Measurements from ENCODE around the gene OR52N1. TPM values are rescaled to one million over a fixed set of nuclear protein-coding genes. Genes with fewer than 3 reads are reported as not detected.

The OR52N1 gene
- total RNA-seq, 1 donor from 2014 or later: not detected

- Histone ChIP-seq H3K4me3 (ENCODE audit: low read length in 3 of 3) (no peak overlapping the region), H3K27me3 (ENCODE audit: control insufficient read depth in 3 of 3, insufficient read depth in 3 of 3, low read length in 3 of 3) (peaks cover 0 to 7% (median 5%) of the 10 kb centered on the region in 3 donors), H3K36me3 (ENCODE audit: control insufficient read depth in 3 of 3, insufficient read depth in 3 of 3, low read length in 3 of 3) (no peaks in the 10 kb centered on the region), H3K4me1 (ENCODE audit: control insufficient read depth in 3 of 3, insufficient read depth in 3 of 3, low read length in 3 of 3) (peaks cover 0 to 12% (median 5%) of the 10 kb centered on the region in 3 donors), H3K27ac (ENCODE audit: low read depth, low read length) (no peak overlapping the region), H3K9me3 (ENCODE audit: control insufficient read depth in 3 of 3, low read length in 3 of 3) (no peaks in the 10 kb centered on the region), H3K9ac (ENCODE audit: low read depth in 1 of 3, low read length in 3 of 3) (no peak overlapping the region)
These were observed 16.5 kb upstream of the OR52N1 start for GRCh38 chr11:5807580-5807979.

GRCh38 chr11:5803982-5804381 lies 12.9 kb upstream of the OR52N1 start:
- no peaks in the 10 kb centered on the region for H3K36me3 ChIP-seq (ENCODE audit: control insufficient read depth in 3 of 3, insufficient read depth in 3 of 3, low read length in 3 of 3)
- peaks cover 0 to 4% (median 4%) of the 10 kb centered on the region in 3 donors for H3K27me3 ChIP-seq (ENCODE audit: control insufficient read depth in 3 of 3, insufficient read depth in 3 of 3, low read length in 3 of 3)
- no peak overlapping the region for H3K4me3 ChIP-seq (ENCODE audit: low read length in 3 of 3)
- H3K27ac ChIP-seq (ENCODE audit: low read depth, low read length): no peak overlapping the region
- H3K4me1 ChIP-seq (ENCODE audit: control insufficient read depth in 3 of 3, insufficient read depth in 3 of 3, low read length in 3 of 3): peaks cover 0 to 8% (median 5%) of the 10 kb centered on the region in 3 donors
- no peaks in the 10 kb centered on the region for H3K9me3 ChIP-seq (ENCODE audit: control insufficient read depth in 3 of 3, low read length in 3 of 3)
- no peak overlapping the region for H3K9ac ChIP-seq (ENCODE audit: low read depth in 1 of 3, low read length in 3 of 3)

- H3K4me3 ChIP-seq (ENCODE audit: low read length in 3 of 3): no peak overlapping the region
- no peak overlapping the region for H3K9ac ChIP-seq (ENCODE audit: low read depth in 1 of 3, low read length in 3 of 3)
- H3K27ac ChIP-seq (ENCODE audit: low read depth, low read length): no peak overlapping the region
- no peaks in the 10 kb centered on the region for H3K9me3 ChIP-seq (ENCODE audit: control insufficient read depth in 3 of 3, low read length in 3 of 3)
- H3K36me3 ChIP-seq (ENCODE audit: control insufficient read depth in 3 of 3, insufficient read depth in 3 of 3, low read length in 3 of 3): no peaks in the 10 kb centered on the region
- H3K4me1 ChIP-seq (ENCODE audit: control insufficient read depth in 3 of 3, insufficient read depth in 3 of 3, low read length in 3 of 3): no peaks in the 10 kb centered on the region
- H3K27me3 ChIP-seq (ENCODE audit: control insufficient read depth in 3 of 3, insufficient read depth in 3 of 3, low read length in 3 of 3): no peaks in the 10 kb centered on the region
These were observed 5.5 kb upstream of the OR52N1 start for GRCh38 chr11:5796541-5796940.

- H3K9me3 ChIP-seq (ENCODE audit: control insufficient read depth in 3 of 3, low read length in 3 of 3): no peaks in the 10 kb centered on the region
- no peak within 1 kb of the TSS for H3K9ac ChIP-seq (ENCODE audit: low read depth in 1 of 3, low read length in 3 of 3)
- H3K27me3 ChIP-seq (ENCODE audit: control insufficient read depth in 3 of 3, insufficient read depth in 3 of 3, low read length in 3 of 3): no peaks in the 10 kb centered on the region
- H3K4me3 ChIP-seq (ENCODE audit: low read length in 3 of 3): no peak within 1 kb of the TSS
- no peaks in the 10 kb centered on the region for H3K4me1 ChIP-seq (ENCODE audit: control insufficient read depth in 3 of 3, insufficient read depth in 3 of 3, low read length in 3 of 3)
- no peaks in the 10 kb centered on the region for H3K36me3 ChIP-seq (ENCODE audit: control insufficient read depth in 3 of 3, insufficient read depth in 3 of 3, low read length in 3 of 3)
- no peak within 1 kb of the TSS for H3K27ac ChIP-seq (ENCODE audit: low read depth, low read length)
These were observed 7.8 kb downstream of the OR52N1 start, which contains the start of gene OR52N5 for GRCh38 chr11:5783255-5783654. OR52N5 (minus strand) TSS chr11:5783355; CDS start chr11:5778634, 4,721 bp downstream.

- Histone ChIP-seq H3K36me3 (ENCODE audit: control insufficient read depth in 3 of 3, insufficient read depth in 3 of 3, low read length in 3 of 3) (no peaks in the 10 kb centered on the region), H3K9me3 (ENCODE audit: control insufficient read depth in 3 of 3, low read length in 3 of 3) (no peaks in the 10 kb centered on the region), H3K9ac (ENCODE audit: low read depth in 1 of 3, low read length in 3 of 3) (no peak overlapping the region), H3K27me3 (ENCODE audit: control insufficient read depth in 3 of 3, insufficient read depth in 3 of 3, low read length in 3 of 3) (no peaks in the 10 kb centered on the region), H3K4me1 (ENCODE audit: control insufficient read depth in 3 of 3, insufficient read depth in 3 of 3, low read length in 3 of 3) (no peaks in the 10 kb centered on the region), H3K27ac (ENCODE audit: low read depth, low read length) (no peak overlapping the region), H3K4me3 (ENCODE audit: low read length in 3 of 3) (no peak overlapping the region)
These were observed 24.0 kb downstream of the OR52N1 start for GRCh38 chr11:5767056-5767455.

GRCh38 chr11:5753943-5754342 lies 37.1 kb downstream of the OR52N1 start, which contains the start of gene OR52N4:
OR52N4 (plus strand) TSS chr11:5754243; CDS start chr11:5754741, 498 bp downstream.
- Histone ChIP-seq H3K9ac (ENCODE audit: low read depth in 1 of 3, low read length in 3 of 3) (no peak within 1 kb of the TSS), H3K36me3 (ENCODE audit: control insufficient read depth in 3 of 3, insufficient read depth in 3 of 3, low read length in 3 of 3) (no peaks in the 10 kb centered on the region), H3K27ac (ENCODE audit: low read depth, low read length) (no peak within 1 kb of the TSS), H3K4me3 (ENCODE audit: low read length in 3 of 3) (no peak within 1 kb of the TSS), H3K27me3 (ENCODE audit: control insufficient read depth in 3 of 3, insufficient read depth in 3 of 3, low read length in 3 of 3) (no peaks in the 10 kb centered on the region), H3K4me1 (ENCODE audit: control insufficient read depth in 3 of 3, insufficient read depth in 3 of 3, low read length in 3 of 3) (no peaks in the 10 kb centered on the region), H3K9me3 (ENCODE audit: control insufficient read depth in 3 of 3, low read length in 3 of 3) (no peaks in the 10 kb centered on the region)

- Histone ChIP-seq H3K4me1 (ENCODE audit: control insufficient read depth in 3 of 3, insufficient read depth in 3 of 3, low read length in 3 of 3) (no peaks in the 10 kb centered on the region), H3K9me3 (ENCODE audit: control insufficient read depth in 3 of 3, low read length in 3 of 3) (no peaks in the 10 kb centered on the region), H3K27ac (ENCODE audit: low read depth, low read length) (no peak overlapping the region), H3K36me3 (ENCODE audit: control insufficient read depth in 3 of 3, insufficient read depth in 3 of 3, low read length in 3 of 3) (no peaks in the 10 kb centered on the region), H3K27me3 (ENCODE audit: control insufficient read depth in 3 of 3, insufficient read depth in 3 of 3, low read length in 3 of 3) (no peaks in the 10 kb centered on the region), H3K9ac (ENCODE audit: low read depth in 1 of 3, low read length in 3 of 3) (no peak overlapping the region), H3K4me3 (ENCODE audit: low read length in 3 of 3) (no peak overlapping the region)
These were observed 41.2 kb downstream of the OR52N1 start for GRCh38 chr11:5749836-5750235.

GRCh38 chr11:5746614-5747013 lies 44.5 kb downstream of the OR52N1 start:
- H3K9ac ChIP-seq (ENCODE audit: low read depth in 1 of 3, low read length in 3 of 3): no peak overlapping the region
- no peak overlapping the region for H3K27ac ChIP-seq (ENCODE audit: low read depth, low read length)
- no peaks in the 10 kb centered on the region for H3K27me3 ChIP-seq (ENCODE audit: control insufficient read depth in 3 of 3, insufficient read depth in 3 of 3, low read length in 3 of 3)
- no peaks in the 10 kb centered on the region for H3K36me3 ChIP-seq (ENCODE audit: control insufficient read depth in 3 of 3, insufficient read depth in 3 of 3, low read length in 3 of 3)
- H3K4me1 ChIP-seq (ENCODE audit: control insufficient read depth in 3 of 3, insufficient read depth in 3 of 3, low read length in 3 of 3): no peaks in the 10 kb centered on the region
- peaks cover 0 to 3% (median 0%) of the 10 kb centered on the region in 3 donors for H3K9me3 ChIP-seq (ENCODE audit: control insufficient read depth in 3 of 3, low read length in 3 of 3)
- H3K4me3 ChIP-seq (ENCODE audit: low read length in 3 of 3): no peak overlapping the region

GRCh38 chr11:5738431-5738830 lies 52.6 kb downstream of the OR52N1 start:
- Histone ChIP-seq H3K27me3 (ENCODE audit: control insufficient read depth in 3 of 3, insufficient read depth in 3 of 3, low read length in 3 of 3) (no peaks in the 10 kb centered on the region), H3K36me3 (ENCODE audit: control insufficient read depth in 3 of 3, insufficient read depth in 3 of 3, low read length in 3 of 3) (no peaks in the 10 kb centered on the region), H3K9me3 (ENCODE audit: control insufficient read depth in 3 of 3, low read length in 3 of 3) (peaks cover 0 to 3% (median 0%) of the 10 kb centered on the region in 3 donors), H3K9ac (ENCODE audit: low read depth in 1 of 3, low read length in 3 of 3) (no peak overlapping the region), H3K27ac (ENCODE audit: low read depth, low read length) (no peak overlapping the region), H3K4me3 (ENCODE audit: low read length in 3 of 3) (no peak overlapping the region), H3K4me1 (ENCODE audit: control insufficient read depth in 3 of 3, insufficient read depth in 3 of 3, low read length in 3 of 3) (peaks cover 0 to 5% (median 0%) of the 10 kb centered on the region in 3 donors)

GRCh38 chr11:5737670-5738392 lies 53.2 kb downstream of the OR52N1 start:
- Histone ChIP-seq H3K36me3 (ENCODE audit: control insufficient read depth in 3 of 3, insufficient read depth in 3 of 3, low read length in 3 of 3) (no peaks in the 10 kb centered on the region), H3K9me3 (ENCODE audit: control insufficient read depth in 3 of 3, low read length in 3 of 3) (peaks cover 0 to 3% (median 0%) of the 10 kb centered on the region in 3 donors), H3K4me1 (ENCODE audit: control insufficient read depth in 3 of 3, insufficient read depth in 3 of 3, low read length in 3 of 3) (peaks cover 0 to 5% (median 0%) of the 10 kb centered on the region in 3 donors), H3K27me3 (ENCODE audit: control insufficient read depth in 3 of 3, insufficient read depth in 3 of 3, low read length in 3 of 3) (no peaks in the 10 kb centered on the region), H3K27ac (ENCODE audit: low read depth, low read length) (no peak overlapping the region), H3K9ac (ENCODE audit: low read depth in 1 of 3, low read length in 3 of 3) (no peak overlapping the region), H3K4me3 (ENCODE audit: low read length in 3 of 3) (no peak overlapping the region)

Measured in skeletal muscle tissue (tissue), 4 donors.